Left kidney (tissue), 2 donors: ENCODE data around the gene MTERF2. TPM values are rescaled to one million over a fixed set of nuclear protein-coding genes. Genes with fewer than 3 reads are reported as not detected.

ENCODE experiments used
- DNase-seq: peaks from one replicate; pipeline ENCODE4 v3.0.0-alpha.2; 2013
- polyA plus RNA-seq: library from polyadenylated mRNA; unstranded; fragments of 120-200 nt; gene quantifications from one replicate; pipeline ENCODE4 v1.2.1, GENCODE V29; 2013; ENCODE audit not compliant: insufficient read length

The MTERF2 gene
- polyA plus RNA-seq, 1 donor: 38.6 TPM

DNA sequence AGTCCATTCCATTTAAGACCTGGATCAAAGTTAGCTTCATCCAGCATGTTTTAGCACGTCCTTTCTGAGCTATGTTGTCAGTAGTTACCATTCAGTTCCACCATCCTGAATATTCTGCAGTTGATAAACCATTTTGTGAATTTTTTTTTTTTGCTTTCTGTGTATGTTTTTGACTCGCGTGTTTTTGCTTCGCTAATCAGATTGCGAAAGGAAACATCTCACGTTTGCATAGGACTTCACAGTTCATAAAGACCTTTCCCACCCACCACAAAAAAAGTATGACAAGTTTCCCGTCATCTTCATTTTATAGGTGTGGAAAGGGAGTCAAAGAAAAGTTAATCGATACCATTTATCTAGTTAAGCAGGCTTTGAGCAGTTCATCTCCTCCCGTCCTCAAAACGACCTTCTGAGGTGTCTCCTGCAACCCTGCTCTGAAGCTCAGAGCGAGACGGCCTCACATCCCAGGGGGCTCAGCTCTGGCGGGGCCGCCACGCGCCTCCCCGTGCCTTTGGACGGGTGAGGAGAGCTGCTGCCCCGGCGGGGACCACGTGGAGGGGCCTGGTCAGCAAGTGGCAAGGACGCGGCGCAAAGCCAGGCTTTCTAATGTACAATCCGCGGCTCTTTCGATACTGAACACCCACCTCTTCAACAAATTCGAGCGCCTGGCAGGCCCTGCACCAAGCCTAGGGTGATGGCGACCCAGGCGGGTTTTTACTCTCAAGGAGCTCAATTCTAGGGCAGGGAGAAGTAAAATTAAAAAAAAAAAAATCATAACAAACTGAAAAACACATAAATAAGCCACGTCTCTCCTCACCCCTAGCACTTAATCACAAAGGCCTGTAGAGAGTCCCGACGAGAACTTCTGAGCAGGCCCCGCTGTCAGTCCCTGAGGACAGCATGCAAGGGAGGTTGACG, 32.2 kb downstream of the MTERF2 start:
- DNase-seq: no peak

- no peak for DNase-seq
Observed at GRCh38 chr12:106953352-106954250, 33.3 kb downstream of the MTERF2 start.

DNA sequence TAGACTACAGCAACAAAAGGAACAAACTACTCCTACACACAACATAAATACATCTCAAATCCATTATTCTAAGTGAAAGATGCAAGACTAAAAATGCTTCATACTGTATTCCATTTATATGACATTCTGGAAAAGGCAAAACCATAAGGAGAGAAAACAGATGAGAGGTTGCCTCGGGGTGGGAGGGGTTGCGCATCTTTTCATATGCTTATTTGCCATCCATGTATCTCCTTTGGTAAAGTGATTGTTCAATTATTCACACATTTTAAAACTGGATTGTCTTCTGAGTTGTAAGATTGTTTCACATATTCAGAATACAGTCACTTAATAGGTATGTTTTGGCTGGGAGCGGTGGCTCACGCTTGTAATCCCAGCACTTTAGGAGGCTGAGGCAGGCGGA, 36.4 kb downstream of the MTERF2 start:
- DNase-seq: no peak

GRCh38 chr12:106947461-106947860, 39.5 kb downstream of the MTERF2 start:
- no peak for DNase-seq

DNA sequence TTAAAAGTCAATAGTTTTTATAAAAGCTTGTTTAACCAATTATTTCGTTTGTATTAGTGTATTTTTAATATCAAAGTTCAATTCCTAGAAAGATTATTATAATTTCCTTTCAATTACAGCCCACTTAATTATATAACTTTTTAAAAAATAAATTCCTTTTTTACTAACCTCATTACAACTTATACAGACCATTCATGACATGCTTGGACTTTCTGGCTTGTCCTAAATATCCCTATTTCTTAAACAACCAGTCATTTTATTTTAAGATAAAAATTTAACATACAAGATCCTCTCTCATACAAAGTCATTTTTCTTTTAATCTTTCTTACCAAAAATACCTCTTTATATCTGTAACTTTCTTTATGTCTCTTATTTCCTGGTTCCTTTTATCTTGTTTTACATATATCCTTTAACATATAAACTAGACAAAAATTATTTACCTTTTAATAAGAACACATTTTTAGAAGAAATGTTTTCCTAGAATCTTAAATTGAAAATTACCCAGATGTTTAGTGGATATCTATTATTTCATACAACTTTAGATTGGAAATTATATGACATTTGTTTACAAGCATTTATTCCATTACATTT, 41.6 kb downstream of the MTERF2 start:
- DNase-seq: no peak

- DNase-seq: no peak
Observed at GRCh38 chr12:106942775-106943174, 44.2 kb downstream of the MTERF2 start.

DNA sequence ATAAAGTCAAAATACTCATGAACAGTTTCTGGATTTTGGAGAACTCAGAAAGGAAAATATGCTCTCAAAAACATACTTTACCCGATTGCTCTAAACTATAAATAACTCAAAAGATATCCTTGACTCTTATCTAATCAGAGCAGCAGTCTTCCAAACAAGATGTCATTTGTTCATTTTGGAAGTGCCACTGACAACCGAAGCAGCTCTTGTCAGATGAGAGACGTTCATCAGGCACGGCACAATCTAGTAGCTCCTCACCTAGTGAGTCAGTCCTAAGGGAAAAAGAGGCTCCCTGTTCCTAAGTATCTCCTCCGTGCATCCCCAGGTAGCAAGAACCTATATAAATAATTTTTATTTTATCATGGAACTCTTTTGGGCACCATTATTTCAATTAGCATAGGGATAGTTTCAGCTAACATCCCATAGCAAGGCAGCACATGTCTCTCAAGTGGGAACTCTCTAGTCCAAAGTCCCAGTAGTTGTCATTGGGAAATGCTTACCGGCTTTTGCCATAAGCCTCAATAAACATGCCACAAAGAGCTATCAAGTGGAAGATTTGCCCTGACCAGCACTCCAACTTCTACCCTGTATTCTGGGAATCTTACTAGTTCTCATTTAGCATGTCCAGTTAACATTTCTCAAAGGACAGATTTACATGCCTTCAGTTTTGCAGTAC, 45.3 kb downstream of the MTERF2 start:
- DNase-seq: no peak

DNA sequence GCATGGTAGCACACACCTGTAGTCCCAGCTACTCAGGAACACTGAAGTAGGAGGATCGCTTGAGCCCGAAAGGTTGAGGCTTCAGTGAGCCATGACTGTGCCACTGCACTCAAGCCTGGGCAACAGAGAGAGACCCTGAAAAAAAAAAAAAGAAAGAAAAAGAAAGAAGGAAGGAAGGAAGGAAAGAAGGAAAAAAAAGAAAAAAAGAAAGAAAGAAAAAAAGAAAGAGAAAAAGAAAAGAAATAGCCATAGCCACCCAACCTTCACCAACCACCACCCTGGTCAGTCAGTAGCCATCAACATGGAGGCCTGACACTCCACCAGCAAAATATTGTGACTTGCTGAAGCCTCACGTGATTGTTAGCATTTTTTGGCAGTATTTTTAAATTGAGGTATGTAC, 52.7 kb downstream of the MTERF2 start:
- no peak for DNase-seq

Other genes starting within 250 kb of the MTERF2 start
- gene RIC8B, start 212.5 kb downstream of the MTERF2 start, polyA plus RNA-seq: 34.4 TPM
- 93.5 TPM for gene TMEM263, start 31.2 kb downstream of the MTERF2 start, polyA plus RNA-seq
- 32.9 TPM for gene CRY1, start 106.4 kb upstream of the MTERF2 start, polyA plus RNA-seq